Smooth muscle cell (in vitro differentiated cells): ENCODE results near the gene NNT. TPM values are rescaled to one million over a fixed set of nuclear protein-coding genes. Genes with fewer than 3 reads are reported as not detected.
A peak's percentile ranks its signal among the peaks of the same experiment; 100 is the strongest.

Experiments
- DNase-seq: peaks from one replicate; lab custom pipeline; 2025; ENCODE audit not compliant: unreplicated experiment; lab: John Stamatoyannopoulos, UW
- H2AFZ ChIP-seq: fragments of 200-600 bp; sonication (generic); 2 replicates; pipeline ENCODE4 v1.6.0; 2016; ENCODE audit warnings: antibody characterized with exemption, low read depth, mild to moderate bottlenecking
- H3F3A ChIP-seq: fragments of 200-600 bp; sonication (generic); 2 replicates; pipeline ENCODE4 v1.6.0; 2017; ENCODE audit warnings: antibody characterized with exemption, low read depth
- H3K27ac ChIP-seq: fragments of 200-600 bp; sonication (generic); 2 replicates; pipeline ENCODE4 v1.5.1; 2016; ENCODE audit warnings: low read depth, mild to moderate bottlenecking
- H3K27me3 ChIP-seq: fragments of 200-600 bp; sonication (generic); 2 replicates; pipeline ENCODE4 v1.6.1; 2016; ENCODE audit warnings: low read depth, mild to moderate bottlenecking
- H3K36me3 ChIP-seq: fragments of 200-600 bp; sonication (generic); 2 replicates; pipeline ENCODE4 v1.5.1; 2016; ENCODE audit warnings: low read depth
- H3K4me1 ChIP-seq: fragments of 200-600 bp; sonication (generic); 2 replicates; pipeline ENCODE4 v1.5.1; 2016; ENCODE audit warnings: low read depth
- H3K4me2 ChIP-seq: fragments of 200-600 bp; sonication (generic); 2 replicates; pipeline ENCODE4 v1.6.0; 2016; ENCODE audit warnings: mild to moderate bottlenecking
- H3K4me3 ChIP-seq: fragments of 200-600 bp; sonication (generic); 2 replicates; pipeline ENCODE4 v1.5.1; 2016; ENCODE audit warnings: mild to moderate bottlenecking
- H3K79me2 ChIP-seq: fragments of 200-600 bp; sonication (generic); 2 replicates; pipeline ENCODE4 v1.6.0; 2016; ENCODE audit warnings: low read depth, mild to moderate bottlenecking
- H3K9ac ChIP-seq: fragments of 200-600 bp; sonication (generic); 2 replicates; pipeline ENCODE4 v1.6.0; 2016; ENCODE audit warnings: low read depth
- H3K9me3 ChIP-seq: fragments of 200-600 bp; sonication (generic); replicated peaks from 2 replicates; pipeline ENCODE4 v1.5.1; 2016; ENCODE audit warnings: low read depth
- H4K20me1 ChIP-seq: fragments of 200-600 bp; sonication (generic); 2 replicates; pipeline ENCODE4 v1.6.0; 2016; ENCODE audit warnings: low read depth
- WGBS: methylation state at CpG from one replicate; pipeline ENCODE4 v1.1.7; 2016; ENCODE audit warnings: low lambda C conversion rate; 5-methylcytosine and 5-hydroxymethylcytosine counted together
- polyA plus RNA-seq: library from polyadenylated mRNA; unstranded; fragments of >200 nt; fragmentation: Nextera tagmentation; extraction: Ambion mirVana; gene quantifications from 2 replicates; pipeline ENCODE4 v1.2.1, GENCODE V29; 2016
- total RNA-seq: library from RNA; depleted of rRNA; stranded (reverse); fragments of >200 nt; gene quantifications from 2 replicates; pipeline ENCODE4 v1.2.3, GENCODE V29; 2014
- TF ChIP-seq, protein P1 (sequence below): fragments of 200-600 bp; sonication (generic); IDR thresholded peaks from 2 replicates; pipeline ENCODE4 v1.5.1; 2017; ENCODE audit warnings: borderline replicate concordance, mild to moderate bottlenecking, antibody characterized with exemption; ENCODE audit not compliant: insufficient read depth, poor library complexity, severe bottlenecking

The NNT gene
- total and polyA plus RNA-seq, 2 experiments from 2014 or later = 26.8 to 49.8 TPM

DNA sequence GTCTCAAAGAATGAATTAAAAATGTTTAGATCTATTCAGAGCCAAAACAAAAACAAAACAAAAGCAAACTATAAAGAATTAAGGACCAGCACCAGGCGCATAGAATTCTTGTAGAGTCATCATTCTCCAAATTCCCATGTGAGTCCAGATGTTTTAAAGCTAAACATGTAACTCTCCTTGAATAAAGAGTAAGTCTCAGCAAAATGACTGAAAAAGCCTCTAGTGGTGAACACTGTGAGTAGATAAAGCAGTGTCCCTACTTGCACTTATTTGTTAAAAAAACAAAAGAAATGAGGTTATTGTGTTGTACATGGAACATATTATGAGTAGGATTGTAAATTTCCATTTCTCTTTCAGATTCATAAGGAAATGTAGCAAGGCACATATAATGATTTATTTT lies 44.0 kb downstream of the NNT start:
- no peak overlapping the region for H3K27ac ChIP-seq
- peaks cover under 1% of the 10 kb centered on the region for H3K36me3 ChIP-seq
- H3K27me3 ChIP-seq = no peaks in the 10 kb centered on the region
- TF ChIP-seq, protein P1, sequence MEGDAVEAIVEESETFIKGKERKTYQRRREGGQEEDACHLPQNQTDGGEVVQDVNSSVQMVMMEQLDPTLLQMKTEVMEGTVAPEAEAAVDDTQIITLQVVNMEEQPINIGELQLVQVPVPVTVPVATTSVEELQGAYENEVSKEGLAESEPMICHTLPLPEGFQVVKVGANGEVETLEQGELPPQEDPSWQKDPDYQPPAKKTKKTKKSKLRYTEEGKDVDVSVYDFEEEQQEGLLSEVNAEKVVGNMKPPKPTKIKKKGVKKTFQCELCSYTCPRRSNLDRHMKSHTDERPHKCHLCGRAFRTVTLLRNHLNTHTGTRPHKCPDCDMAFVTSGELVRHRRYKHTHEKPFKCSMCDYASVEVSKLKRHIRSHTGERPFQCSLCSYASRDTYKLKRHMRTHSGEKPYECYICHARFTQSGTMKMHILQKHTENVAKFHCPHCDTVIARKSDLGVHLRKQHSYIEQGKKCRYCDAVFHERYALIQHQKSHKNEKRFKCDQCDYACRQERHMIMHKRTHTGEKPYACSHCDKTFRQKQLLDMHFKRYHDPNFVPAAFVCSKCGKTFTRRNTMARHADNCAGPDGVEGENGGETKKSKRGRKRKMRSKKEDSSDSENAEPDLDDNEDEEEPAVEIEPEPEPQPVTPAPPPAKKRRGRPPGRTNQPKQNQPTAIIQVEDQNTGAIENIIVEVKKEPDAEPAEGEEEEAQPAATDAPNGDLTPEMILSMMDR = no peak
- no peak overlapping the region for H3K4me3 ChIP-seq
- H3K4me1 ChIP-seq = no peaks in the 10 kb centered on the region
- H3K9me3 ChIP-seq = no peaks in the 10 kb centered on the region
- H3F3A ChIP-seq = no peaks in the 10 kb centered on the region
- no peaks in the 10 kb centered on the region for H4K20me1 ChIP-seq
- no peaks in the 10 kb centered on the region for H3K79me2 ChIP-seq
- H2AFZ ChIP-seq = no peak overlapping the region
- H3K9ac ChIP-seq = no peak overlapping the region
- DNase-seq = no peak
- 79% methylated on average over 1 of the region's 1 CpG for WGBS
- H3K4me2 ChIP-seq = no peak overlapping the region

DNA sequence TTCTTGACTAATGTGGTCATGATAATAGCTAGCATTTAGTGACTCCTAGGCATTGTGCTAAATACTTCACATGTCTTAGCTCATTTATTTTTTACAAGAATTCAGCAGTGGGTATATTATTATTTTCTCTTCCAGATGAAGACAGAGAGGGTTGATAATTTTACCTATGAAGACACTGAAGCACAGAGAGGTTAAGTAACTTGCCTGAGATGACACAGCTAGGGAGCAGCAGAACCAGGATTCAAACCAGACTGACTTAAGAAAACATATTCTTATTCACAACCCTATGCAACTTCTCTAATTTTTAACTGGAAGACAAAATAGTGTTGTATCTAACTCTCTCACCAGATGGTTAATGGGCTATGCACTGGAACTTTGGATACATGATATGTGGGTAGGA lies 44.8 kb downstream of the NNT start:
- Histone ChIP-seq H3K36me3 (peaks cover 3% of the 10 kb centered on the region), H3F3A (no peaks in the 10 kb centered on the region), H3K4me1 (no peaks in the 10 kb centered on the region), H3K27me3 (no peaks in the 10 kb centered on the region), H3K9ac (no peak overlapping the region), H3K79me2 (no peaks in the 10 kb centered on the region), H4K20me1 (no peaks in the 10 kb centered on the region), H3K9me3 (no peaks in the 10 kb centered on the region), H2AFZ (no peak overlapping the region), H3K27ac (no peak overlapping the region), H3K4me3 (no peak overlapping the region), H3K4me2 (no peak overlapping the region)
- no peak for DNase-seq
- TF ChIP-seq, protein P1 = no peak

DNA sequence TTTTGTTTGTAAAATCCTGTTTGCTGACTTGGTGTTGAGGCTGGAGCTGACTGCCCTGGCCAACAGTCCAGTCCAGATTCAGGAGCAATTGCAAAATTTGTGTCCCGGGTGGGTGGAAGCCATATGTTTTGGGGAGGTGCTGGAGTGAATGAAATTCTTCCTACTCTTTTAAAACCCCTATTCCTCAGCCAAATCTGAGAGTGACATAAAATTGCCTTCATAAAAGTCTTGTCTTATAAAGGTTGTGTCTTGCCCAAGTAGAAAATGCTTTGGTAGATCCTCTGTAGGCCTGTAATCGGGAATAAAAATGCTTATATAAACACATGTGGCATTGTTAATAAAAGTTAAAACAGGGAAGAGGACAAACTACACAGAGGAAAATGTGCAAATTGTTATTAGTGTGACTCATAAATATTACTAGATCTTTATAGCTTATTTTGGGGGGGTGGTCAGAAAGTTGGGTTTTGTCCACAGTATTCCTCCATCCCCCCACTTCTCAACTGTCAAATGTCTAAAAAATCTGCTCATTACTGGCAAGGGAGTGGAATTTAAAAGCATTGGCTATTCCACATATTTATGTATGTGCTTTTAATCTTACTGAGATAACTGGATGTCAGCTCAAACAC lies 45.6 kb downstream of the NNT start:
- Histone ChIP-seq H3K79me2 (no peaks in the 10 kb centered on the region), H3K27me3 (no peaks in the 10 kb centered on the region), H2AFZ (no peak overlapping the region), H3K4me2 (no peak overlapping the region), H3K9ac (no peak overlapping the region), H3K4me3 (no peak overlapping the region), H3K9me3 (no peaks in the 10 kb centered on the region), H3F3A (no peaks in the 10 kb centered on the region), H4K20me1 (no peaks in the 10 kb centered on the region), H3K4me1 (no peaks in the 10 kb centered on the region), H3K36me3 (peaks cover 3% of the 10 kb centered on the region), H3K27ac (peak overlapping the region; percentile 57)
- no peak for DNase-seq
- TF ChIP-seq, protein P1 = no peak
- 67% methylated on average over 2 of the region's 2 CpGs for WGBS

DNA sequence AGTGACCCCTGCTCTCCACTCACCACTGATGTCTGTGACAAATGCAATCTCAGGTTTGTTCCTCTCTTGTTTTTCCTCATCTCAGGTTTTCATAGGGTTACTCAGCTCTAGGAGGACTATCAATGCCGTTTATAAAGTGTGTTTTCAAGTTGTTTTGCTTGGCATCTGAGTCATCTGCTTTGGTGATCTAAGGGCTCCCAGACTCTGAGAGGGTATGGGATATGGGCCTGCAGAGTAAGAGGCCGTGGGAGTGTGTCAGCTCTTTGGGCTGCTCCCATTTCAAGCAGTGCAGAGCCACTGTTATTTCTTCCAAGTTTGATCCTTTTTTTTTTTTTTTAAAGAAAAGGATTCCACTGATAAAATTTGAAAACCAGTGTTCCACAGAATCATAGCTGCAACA lies 46.3 kb downstream of the NNT start:
- WGBS = 44% methylated on average over 2 of the region's 2 CpGs
- H3K9ac ChIP-seq = no peak overlapping the region
- DNase-seq = no peak
- H3K9me3 ChIP-seq = no peaks in the 10 kb centered on the region
- H3K4me3 ChIP-seq = no peak overlapping the region
- no peaks in the 10 kb centered on the region for H3K79me2 ChIP-seq
- H3K27me3 ChIP-seq = no peaks in the 10 kb centered on the region
- no peaks in the 10 kb centered on the region for H3F3A ChIP-seq
- H3K4me2 ChIP-seq = no peak overlapping the region
- H3K36me3 ChIP-seq = peaks cover 3% of the 10 kb centered on the region
- no peak overlapping the region for H2AFZ ChIP-seq
- H3K27ac ChIP-seq = peak overlapping the region; percentile 57
- no peaks in the 10 kb centered on the region for H3K4me1 ChIP-seq
- TF ChIP-seq, protein P1 = no peak
- no peaks in the 10 kb centered on the region for H4K20me1 ChIP-seq
